ENCODE results near the gene VSIR.

Gene VSIR

DNA sequence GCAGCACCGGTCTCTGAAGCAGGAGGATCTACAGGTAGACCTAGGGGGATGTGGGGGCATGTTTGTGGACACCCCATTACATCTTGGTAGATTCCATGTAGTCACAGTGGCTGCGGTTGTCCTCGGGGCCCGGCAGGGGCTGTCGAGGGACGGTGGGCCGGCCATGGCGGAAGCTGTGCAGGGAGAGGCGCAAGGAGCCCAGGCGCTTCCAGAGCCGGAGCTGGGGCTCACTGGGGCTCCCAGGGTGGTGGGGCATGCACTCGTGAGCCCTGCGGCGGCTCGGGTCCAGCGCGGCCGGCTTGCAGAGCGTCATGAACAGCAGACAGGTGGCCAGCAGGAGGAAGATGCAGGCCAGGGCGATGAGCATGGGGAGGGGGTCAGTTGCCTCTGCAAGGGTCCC is 57.5 kb downstream of the VSIR start:
- TF ChIP-seq, protein P1, sequence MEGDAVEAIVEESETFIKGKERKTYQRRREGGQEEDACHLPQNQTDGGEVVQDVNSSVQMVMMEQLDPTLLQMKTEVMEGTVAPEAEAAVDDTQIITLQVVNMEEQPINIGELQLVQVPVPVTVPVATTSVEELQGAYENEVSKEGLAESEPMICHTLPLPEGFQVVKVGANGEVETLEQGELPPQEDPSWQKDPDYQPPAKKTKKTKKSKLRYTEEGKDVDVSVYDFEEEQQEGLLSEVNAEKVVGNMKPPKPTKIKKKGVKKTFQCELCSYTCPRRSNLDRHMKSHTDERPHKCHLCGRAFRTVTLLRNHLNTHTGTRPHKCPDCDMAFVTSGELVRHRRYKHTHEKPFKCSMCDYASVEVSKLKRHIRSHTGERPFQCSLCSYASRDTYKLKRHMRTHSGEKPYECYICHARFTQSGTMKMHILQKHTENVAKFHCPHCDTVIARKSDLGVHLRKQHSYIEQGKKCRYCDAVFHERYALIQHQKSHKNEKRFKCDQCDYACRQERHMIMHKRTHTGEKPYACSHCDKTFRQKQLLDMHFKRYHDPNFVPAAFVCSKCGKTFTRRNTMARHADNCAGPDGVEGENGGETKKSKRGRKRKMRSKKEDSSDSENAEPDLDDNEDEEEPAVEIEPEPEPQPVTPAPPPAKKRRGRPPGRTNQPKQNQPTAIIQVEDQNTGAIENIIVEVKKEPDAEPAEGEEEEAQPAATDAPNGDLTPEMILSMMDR (IDR thresholded peaks at IDR 0.05; ENCODE audit: insufficient read depth, missing control alignments), result no peak
- DNase-seq (ENCODE audit: insufficient read length, low spot score), result no peak
- no peak for FAIRE-seq

DNA sequence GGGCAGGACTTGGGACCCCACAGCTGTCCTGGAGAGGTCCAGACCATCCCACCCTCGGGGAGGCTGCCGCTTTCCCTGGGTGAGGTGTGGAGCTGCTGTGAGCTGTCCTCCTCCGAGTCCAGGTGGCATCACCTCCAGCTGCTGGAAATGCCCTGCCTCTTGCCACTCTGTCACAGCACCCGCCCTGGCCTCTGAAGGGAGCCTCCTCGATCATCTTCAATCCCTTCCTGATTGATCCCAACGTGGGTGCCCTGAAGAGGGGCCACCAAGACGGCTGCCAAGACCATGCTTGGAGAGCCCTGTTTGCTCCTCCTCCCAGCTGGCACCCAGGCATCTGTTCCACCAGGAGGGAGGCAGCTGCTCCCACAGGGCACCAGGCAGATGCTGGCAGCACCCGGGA is 58.3 kb downstream of the VSIR start:
- no peak for DNase-seq (ENCODE audit: insufficient read length, low spot score)
- TF ChIP-seq, protein P1 (IDR thresholded peaks at IDR 0.05; ENCODE audit: insufficient read depth, missing control alignments), result no peak
- FAIRE-seq, result no peak

DNA sequence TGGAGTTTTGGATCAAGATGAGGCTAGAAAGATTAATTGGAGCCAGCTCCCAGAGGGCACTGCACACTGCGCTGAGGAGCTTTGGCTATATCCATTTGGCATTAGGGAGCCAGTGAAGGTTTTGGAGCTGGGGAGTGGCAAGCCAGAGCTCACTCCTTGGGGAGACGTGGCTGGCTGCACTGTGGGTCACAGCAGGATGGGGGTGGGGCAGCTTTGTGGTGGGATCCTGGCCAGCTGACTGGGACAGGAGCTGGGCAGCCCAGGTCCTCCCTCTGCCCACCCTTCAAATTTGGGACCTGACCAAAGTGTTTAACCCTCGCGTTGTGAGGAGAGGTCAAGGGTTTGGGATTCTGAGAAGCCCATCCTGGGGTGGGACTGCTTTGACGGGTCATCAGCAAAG is 58.7 kb downstream of the VSIR start:
- TF ChIP-seq, protein P1 (IDR thresholded peaks at IDR 0.05; ENCODE audit: insufficient read depth, missing control alignments), result no peak
- DNase-seq (ENCODE audit: insufficient read length, low spot score), result no peak

DNA sequence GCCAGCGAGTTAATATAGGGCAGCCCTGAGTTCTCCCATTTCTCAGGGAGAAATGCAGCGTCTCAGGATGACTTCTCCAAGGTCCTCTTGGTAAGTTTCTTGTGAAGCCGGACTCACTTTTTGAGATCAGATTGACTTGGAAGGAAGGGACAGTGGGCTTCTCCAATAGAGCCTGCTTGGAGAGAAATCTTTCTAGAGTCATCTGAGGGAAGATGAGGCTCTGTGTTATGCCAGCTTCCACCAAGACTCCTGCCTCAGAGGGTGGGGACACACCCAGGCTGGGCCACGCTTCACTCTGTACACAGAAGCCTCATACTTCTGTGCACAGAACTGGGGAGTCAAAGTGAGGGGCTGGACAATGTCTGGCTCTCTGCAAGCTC is 59.3 kb downstream of the VSIR start:
- no peak for FAIRE-seq

More for the DNA sequence above, 58.7 kb downstream of the VSIR start:
- FAIRE-seq, result no peak

DNA sequence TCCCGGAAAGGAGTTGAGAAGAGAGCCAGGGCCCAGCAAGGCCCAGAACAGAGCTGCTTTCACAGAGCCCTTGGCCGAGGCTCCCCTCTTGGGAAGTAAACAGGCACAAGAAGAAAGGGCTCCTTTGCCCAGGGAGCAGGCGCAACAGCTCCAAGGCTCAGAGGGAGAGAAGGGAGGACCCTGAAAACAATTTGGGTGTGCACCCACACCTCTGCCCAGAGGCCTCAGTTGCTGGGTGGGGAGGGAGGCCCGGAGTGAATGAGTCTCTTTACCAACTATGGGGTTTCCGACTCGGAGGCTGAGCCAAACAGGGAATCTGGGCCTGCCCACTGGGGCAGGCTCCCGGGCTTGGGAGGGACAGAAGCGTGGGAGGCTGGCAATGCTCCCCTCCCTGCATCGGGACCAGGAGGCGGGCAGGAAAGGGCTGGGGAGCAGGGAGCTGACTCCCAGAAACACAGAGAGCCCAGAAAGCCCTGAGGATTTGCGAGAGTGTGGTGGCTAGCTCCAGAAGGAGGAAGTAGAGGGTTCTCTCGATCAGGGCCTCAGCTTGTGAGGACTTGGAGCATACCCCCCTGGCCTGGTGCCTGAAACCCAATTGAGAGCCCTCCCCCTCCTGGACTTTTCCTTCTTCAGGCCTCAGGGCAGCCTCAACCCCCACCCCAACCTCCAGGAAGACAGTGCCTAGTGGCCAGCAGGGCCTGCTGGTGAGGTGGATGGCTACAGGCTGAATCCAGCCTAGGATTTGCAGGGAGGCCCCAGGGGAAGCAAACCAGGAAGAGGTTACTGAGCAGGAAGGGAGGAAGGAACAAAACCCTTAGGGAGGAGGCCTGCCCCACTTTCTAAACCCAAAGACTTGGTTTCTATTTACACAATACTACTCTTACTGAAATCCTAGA is 59.9 kb downstream of the VSIR start:
- TF ChIP-seq, protein P1 (IDR thresholded peaks at IDR 0.05; ENCODE audit: insufficient read depth, missing control alignments), result no peak
- no peak for FAIRE-seq
- DNase-seq (ENCODE audit: insufficient read length, low spot score), result no peak

More for the DNA sequence above, 59.3 kb downstream of the VSIR start:
- no peak for DNase-seq (ENCODE audit: insufficient read length, low spot score)
- TF ChIP-seq, protein P1 (IDR thresholded peaks at IDR 0.05; ENCODE audit: insufficient read depth, missing control alignments), result no peak

DNA sequence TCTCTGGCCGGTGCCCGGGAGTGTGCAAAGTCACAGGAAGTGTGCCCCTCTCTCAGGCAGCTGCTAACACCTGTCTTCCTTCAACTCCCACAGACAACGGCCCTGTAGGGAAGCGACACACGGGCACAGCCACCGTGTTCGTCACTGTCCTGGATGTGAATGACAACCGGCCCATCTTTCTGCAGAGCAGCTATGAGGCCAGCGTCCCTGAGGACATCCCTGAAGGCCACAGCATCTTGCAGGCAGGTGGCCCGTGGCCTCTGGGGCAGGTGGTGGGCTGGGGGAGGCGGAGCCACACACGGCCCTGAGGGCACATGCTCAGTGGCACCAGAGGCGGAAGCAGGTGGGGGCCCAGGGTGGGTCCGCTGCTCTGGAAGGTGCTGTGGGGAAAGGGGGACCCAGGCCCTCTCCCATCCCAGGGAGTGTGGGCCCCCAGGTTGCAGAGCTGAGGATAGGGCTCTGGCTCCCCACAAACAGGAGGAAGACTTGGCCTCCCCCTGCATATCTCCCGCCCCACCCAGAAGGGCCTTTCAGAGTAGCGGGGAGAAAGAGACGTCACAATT is 60.7 kb downstream of the VSIR start:
- FAIRE-seq, result no peak
- no peak for DNase-seq (ENCODE audit: insufficient read length, low spot score)
- TF ChIP-seq, protein P1 (IDR thresholded peaks at IDR 0.05; ENCODE audit: insufficient read depth, missing control alignments), result no peak

DNA sequence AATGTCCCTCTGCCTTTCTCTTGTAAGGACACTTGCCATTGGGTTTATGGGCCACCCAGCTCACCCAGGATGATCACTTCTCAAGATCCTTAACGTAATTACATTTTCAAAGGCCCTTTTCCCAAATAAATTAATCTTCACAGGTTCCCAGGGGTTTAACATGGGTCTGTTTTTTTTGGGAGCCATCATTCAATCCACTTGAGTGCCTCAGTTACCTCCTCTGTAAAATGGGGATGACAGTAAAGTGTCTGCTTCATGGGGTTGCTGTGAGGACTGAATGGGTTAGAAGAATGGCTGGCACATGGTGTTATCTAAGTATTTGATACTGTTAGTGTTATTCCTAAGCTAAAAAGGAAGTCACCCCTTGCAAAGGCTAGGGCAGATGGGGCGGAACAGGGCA is 61.1 kb downstream of the VSIR start:
- FAIRE-seq, result no peak
- TF ChIP-seq, protein P1 (IDR thresholded peaks at IDR 0.05; ENCODE audit: insufficient read depth, missing control alignments), result no peak
- no peak for DNase-seq (ENCODE audit: insufficient read length, low spot score)
